GM12864 (cell line): ENCODE measurements around the gene MYL2.

Source experiments
- DNase-seq: peaks from one replicate; pipeline ENCODE4 v3.0.0-alpha.2; 2011; ENCODE audit warnings: low read depth
- H3K4me3 ChIP-seq: 2 replicates; pipeline ENCODE4 v1.5.1; 2011; ENCODE audit warnings: mild to moderate bottlenecking, low read depth, low read length, control low read depth
- CTCF ChIP-seq: IDR thresholded peaks from 2 replicates; pipeline ENCODE4 v1.5.1; 2011; ENCODE audit warnings: low read depth, mild to moderate bottlenecking, moderate library complexity, low read length, control low read depth, inconsistent platforms; ENCODE audit errors: missing control alignments

MYL2 gene

GRCh38 chr12:110908377-110909152 lies 11.8 kb downstream of the MYL2 start:
- DNase-seq, result no peak
- no peak for TF ChIP-seq CTCF
- no peak overlapping the region for H3K4me3 ChIP-seq

- DNase-seq, result no peak
- no peak overlapping the region for H3K4me3 ChIP-seq
- no peak for TF ChIP-seq CTCF
These were observed 12.8 kb downstream of the MYL2 start for GRCh38 chr12:110907583-110907982.

GRCh38 chr12:110906985-110907384 lies 13.4 kb downstream of the MYL2 start:
- DNase-seq, result no peak
- TF ChIP-seq CTCF, result no peak
- no peak overlapping the region for H3K4me3 ChIP-seq

- no peak for TF ChIP-seq CTCF
- H3K4me3 ChIP-seq, result no peak overlapping the region; the same call in 1 of the 2 replicates
- DNase-seq, result peak; percentile 73
These were observed 13.9 kb downstream of the MYL2 start for GRCh38 chr12:110906516-110906915.

- TF ChIP-seq CTCF, result peak; percentile 53
- peak; percentile 71 for DNase-seq
- H3K4me3 ChIP-seq, result no peak overlapping the region; the same call in 1 of the 2 replicates
These were observed 14.3 kb downstream of the MYL2 start for GRCh38 chr12:110906083-110906482.

GRCh38 chr12:110903511-110903910 lies 16.9 kb downstream of the MYL2 start:
- H3K4me3 ChIP-seq, result no peak overlapping the region
- DNase-seq, result no peak
- TF ChIP-seq CTCF, result no peak

GRCh38 chr12:110901401-110901800 lies 19.0 kb downstream of the MYL2 start:
- TF ChIP-seq CTCF, result no peak
- no peak for DNase-seq
- no peak overlapping the region for H3K4me3 ChIP-seq
